ENCODE results near the gene ZNF43.

DNA sequence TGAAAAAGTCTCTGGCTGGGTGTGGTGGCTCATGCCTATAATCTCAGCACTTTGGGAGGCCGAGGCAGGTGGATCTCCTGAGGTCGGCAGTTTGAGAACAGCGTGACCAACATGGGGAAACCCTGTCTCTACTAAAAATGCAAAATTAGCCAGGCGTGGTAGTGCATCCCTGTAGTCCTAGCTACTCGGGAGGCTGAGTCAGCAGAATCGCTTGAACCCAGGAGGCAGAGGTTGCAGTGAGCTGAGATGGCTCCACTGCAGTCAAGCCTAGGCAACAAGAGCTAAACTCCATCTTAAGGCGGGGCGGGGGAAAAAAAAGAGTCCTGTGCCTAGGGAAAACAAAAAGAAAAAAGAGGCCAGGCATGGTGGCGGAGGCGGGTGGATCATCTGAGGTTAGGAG is 2.2 kb downstream of the ZNF43 start:
- TF ChIP-seq POLR2A (IDR thresholded peaks at IDR 0.05; ENCODE audit: low read length): no peak
- no peak for TF ChIP-seq GATA1 (IDR thresholded peaks at IDR 0.05; ENCODE audit: low read depth, low read length)

All from erythroblast (primary cell).